HG03045 (cell line): Measurements from ENCODE around the gene AMIGO3.
"Not testable (repeated sequence)": the region's sequence is repeated elsewhere in the genome, so short reads cannot be mapped to it uniquely, and the experiment has no call there.

Experiments used
- ATAC-seq: cut with Tn5 transposase; IDR thresholded peaks from one replicate; pipeline ENCODE4 v1.9.1; 2021; ENCODE audit warnings: mild to moderate bottlenecking, moderate library complexity; ENCODE audit not compliant: unreplicated experiment

AMIGO3 gene

GRCh38 chr3:49712631-49713317, 6.7 kb downstream of the AMIGO3 start:
- ATAC-seq = no peak

DNA sequence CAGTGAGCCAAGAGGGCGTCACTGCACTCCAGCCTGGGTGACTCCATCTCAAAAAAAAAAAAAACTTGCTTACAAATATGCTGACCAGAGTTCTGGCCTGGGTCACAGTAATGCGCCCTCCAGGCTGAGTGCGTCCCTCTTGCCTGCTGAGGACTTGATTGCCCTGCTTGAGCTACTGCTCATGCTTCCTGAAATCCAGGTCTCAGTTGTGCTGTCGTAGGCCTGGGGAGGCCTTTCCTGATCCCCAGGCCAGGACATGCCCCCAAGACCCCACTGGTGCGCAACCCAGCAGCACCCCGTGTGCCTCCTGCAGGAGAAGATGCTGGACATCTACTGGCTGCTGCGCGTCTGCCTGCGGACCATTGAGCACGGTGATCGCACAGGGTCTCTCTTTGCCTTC, 7.3 kb downstream of the AMIGO3 start:
- ATAC-seq = no peak

DNA sequence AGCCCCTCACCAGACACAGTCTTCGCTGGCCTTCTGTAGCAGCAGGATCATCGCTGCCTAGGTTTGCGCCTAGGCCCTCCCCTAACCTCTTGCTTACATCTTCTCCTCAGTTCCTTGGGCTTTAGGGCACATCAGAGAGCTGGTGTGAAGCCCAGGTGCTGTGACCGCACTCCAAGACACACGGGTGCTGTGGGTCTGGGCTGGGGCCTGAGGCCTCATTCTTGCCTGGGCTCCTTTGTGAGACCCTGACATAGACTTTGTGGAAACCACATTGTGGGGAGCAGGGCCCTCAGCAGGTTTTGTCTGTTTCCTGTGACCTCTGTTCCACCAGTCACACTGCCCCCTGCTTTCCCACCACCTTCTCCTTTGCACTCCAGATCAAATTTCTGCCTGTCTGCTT, 8.0 kb downstream of the AMIGO3 start:
- no peak for ATAC-seq

- ATAC-seq = no peak
These were observed 9.6 kb downstream of the AMIGO3 start for GRCh38 chr3:49709852-49710251.

- no peak for ATAC-seq
These were observed 12.4 kb downstream of the AMIGO3 start for GRCh38 chr3:49707113-49707480.

DNA sequence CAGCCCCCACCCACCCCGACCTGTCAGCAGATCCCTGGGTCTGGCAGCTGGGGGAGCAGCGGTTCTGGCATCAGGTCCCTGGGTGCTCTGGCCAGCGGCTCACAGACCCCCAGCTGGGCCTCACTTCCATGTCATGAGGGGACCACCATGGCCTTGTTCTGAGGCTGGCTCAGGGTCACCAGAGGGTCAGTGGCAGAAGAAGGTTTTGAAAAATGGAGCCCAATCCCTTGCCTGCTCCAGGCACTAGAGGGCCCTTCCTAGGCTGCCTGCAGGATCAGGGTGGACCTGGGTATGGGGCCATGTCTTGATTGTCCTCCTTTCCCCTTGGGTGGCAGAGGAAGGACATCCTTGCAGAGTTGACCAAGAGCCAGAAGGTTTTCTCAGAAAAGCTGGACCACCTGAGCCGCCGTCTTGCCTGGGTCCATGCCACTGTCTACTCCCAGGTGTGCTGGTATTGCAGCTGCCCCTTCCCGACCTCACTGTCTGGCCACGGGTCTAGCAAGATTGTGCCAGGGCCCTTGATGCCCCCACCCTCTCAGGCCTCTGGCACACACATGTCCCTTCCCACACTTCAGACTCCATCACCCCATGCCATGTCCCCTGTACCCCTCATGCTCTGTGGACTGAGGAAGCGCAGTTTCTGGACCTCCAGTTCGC, 12.9 kb downstream of the AMIGO3 start:
- ATAC-seq = no peak

DNA sequence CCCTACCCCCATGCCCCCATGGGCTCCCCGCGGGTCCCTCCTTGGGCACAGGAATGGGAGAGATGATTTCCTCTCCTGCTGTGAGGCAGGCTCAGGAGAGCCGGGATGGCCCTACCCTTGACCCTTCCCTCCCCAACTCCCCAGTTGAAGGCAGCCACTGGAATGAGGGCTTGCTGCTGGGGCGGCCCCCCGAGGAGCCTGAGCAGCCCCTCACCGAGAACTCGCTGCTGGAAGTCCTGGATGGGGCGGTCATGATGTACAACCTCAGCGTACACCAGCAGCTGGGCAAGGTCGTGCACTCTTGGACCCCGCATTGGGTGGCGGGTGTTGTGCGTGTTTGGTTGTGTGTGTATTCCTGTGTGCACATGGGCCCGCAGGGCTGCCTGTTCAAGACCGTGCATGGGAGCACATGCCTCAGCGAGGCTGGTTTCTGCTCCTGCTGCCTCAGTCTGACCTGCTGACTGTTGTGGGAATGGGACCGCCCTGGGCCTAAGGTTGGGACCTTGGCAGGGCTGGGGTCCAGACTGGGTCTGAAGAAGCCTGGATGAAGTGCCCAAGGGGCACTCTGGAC, 14.0 kb downstream of the AMIGO3 start:
- ATAC-seq = no peak

DNA sequence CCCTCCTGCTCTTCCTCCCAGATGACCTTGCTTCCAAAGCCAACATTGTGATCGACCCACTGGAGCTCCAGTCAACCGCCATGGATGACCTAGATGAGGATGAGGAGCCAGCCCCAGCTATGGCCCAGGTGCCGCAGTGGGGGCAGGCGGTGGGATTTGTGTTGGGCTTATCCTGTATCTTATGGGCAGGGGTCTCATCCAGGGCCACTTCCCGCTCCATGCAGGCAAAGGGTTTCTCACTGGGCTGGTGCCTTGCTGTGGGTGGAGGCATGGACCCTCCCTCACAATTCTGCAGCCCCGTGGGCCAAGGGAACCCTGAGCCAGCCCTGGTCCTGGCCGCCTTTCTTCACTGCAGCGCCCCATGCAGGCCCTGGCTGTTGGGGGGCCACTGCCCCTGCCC, 14.9 kb downstream of the AMIGO3 start:
- no peak for ATAC-seq

GRCh38 chr3:49703956-49704355, 15.5 kb downstream of the AMIGO3 start:
- no peak for ATAC-seq

GRCh38 chr3:49703443-49703927, 16.0 kb downstream of the AMIGO3 start:
- ATAC-seq = peak; percentile 60

DNA sequence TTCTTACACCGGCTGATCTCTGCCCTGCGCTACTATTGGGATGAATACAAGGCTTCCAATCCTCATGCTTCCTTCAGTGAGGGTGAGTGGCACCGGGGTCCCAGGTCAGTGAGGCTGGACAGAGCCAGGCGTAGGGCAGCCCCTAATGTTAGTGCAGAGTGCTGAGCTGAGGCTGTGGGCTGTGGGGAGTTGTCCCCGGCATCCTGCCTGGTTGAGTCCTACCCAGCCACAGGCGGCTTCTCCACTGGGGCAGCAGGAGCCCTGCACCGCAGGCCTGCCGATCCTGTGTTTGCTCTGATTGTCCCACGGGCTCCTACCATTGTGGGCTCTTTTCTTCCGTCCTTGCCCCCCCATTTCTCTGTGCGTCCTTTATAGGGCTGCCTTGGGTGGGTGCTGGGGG, 16.8 kb downstream of the AMIGO3 start:
- ATAC-seq = no peak

DNA sequence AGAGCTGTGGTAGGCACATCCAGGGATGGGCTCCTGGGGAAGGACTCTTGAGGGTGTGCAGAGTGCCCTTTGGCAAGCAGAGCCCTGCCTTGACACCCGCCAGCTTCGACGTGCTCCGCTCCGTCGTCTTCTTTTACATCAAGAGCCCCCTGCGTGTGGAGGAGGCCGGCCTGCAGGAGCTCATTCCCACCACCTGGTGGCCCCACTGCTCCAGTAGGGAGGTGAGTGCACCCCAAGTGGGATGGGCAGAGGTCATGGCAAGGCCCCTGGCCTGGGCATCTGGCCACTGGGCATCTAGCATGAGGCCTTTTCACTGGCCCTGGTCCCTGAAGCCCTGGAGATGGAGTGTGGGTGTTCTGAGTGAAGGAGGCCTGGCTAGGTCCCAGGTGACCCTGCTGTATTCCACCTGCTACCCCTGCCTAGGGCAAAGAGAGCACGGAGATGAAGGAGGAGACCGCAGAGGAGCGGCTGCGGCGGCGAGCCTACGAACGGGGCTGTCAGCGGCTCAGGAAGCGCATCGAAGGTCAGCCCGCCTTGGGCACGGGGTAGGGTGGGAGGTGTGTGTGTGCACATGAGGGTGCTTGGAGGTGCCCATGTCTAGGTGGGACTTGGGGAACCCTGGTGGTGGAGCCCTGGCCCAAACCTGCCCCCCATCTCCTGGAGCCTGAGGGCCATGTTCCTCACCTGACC, 18.0 kb downstream of the AMIGO3 start:
- ATAC-seq = no peak

GRCh38 chr3:49700453-49701128, 18.9 kb downstream of the AMIGO3 start:
- no peak for ATAC-seq

- ATAC-seq = no peak
These were observed 19.5 kb downstream of the AMIGO3 start for GRCh38 chr3:49700014-49700413.

DNA sequence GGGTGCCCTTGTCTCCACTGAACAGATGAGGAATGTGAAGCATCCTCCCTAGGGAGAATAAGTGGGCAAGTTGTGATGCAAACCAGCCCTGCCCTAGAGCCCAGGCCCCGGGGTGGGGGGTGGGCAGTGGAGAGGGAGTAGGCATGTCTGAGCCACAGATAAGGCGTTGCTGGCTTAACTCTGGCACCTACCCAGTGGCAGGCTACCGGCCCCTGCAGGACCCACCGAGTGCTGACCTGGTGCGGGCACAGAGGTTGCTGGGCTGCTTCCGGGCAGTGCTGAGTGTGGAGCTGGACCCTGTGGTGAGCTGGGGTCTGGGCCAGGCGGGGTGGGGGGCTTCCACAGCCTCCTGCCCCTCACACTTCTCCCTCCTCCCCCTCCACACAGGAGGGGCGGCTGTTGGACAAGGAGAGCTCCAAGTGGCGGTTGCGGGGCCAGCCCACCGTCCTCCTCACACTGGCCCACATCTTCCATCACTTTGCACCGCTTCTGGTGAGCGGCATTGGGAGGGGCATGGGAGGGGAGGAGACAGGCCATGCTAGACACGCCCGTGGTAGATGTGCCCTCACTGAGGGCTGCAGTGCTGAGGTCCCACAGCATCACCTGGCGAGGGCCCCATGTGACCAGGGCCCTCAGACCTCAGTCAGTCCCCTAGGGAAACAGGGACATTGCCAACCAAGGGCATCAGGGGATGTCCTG, 20.1 kb downstream of the AMIGO3 start:
- ATAC-seq = no peak

GRCh38 chr3:49695350-49696015, 24.0 kb downstream of the AMIGO3 start:
- ATAC-seq = not testable (repeated sequence)

- ATAC-seq = not testable (repeated sequence)
These were observed 24.9 kb downstream of the AMIGO3 start for GRCh38 chr3:49694409-49695070.

GRCh38 chr3:49691481-49691880, 28.0 kb downstream of the AMIGO3 start:
- not testable (repeated sequence) for ATAC-seq

- not testable (repeated sequence) for ATAC-seq
These were observed 28.6 kb downstream of the AMIGO3 start for GRCh38 chr3:49690856-49691255.
